H1 (cell line): ENCODE measurements around the gene KMT2E.

Experiments
- CEBPB ChIP-seq: IDR thresholded peaks from 2 replicates; pipeline ENCODE4 v1.6.1; 2012; ENCODE audit warnings: low read depth, low read length
- HDAC2 ChIP-seq, 2 experiments: fragments of 300-600 bp in 1 of 2; sonication (generic) in 1 of 2; IDR thresholded peaks; 2 replicates each; pipeline ENCODE4 v1.6.1; 2011 to 2012; ENCODE audit warnings: low read depth in 2 of 2, low read length in 2 of 2, mild to moderate bottlenecking in 2 of 2, moderate library complexity in 2 of 2, borderline replicate concordance in 1 of 2, inconsistent platforms in 1 of 2
- JUN ChIP-seq: IDR thresholded peaks from 2 replicates; pipeline ENCODE4 v1.6.1; 2011; ENCODE audit warnings: low read depth, mild to moderate bottlenecking, improper control_type of control experiment, low read length
- POLR2A ChIP-seq, 2 experiments: IDR thresholded peaks; 1 replicate in 1 of 2; 2 replicates in 1 of 2; pipeline ENCODE4 v1.6.1; 2011; ENCODE audit warnings: low read depth in 2 of 2, low read length in 2 of 2, mild to moderate bottlenecking in 2 of 2; ENCODE audit errors: control extremely low read depth in 1 of 2
- POU5F1 ChIP-seq: IDR thresholded peaks from 2 replicates; pipeline ENCODE4 v1.6.1; 2011; ENCODE audit warnings: low read depth, mild to moderate bottlenecking, low read length, moderate library complexity
- RFX5 ChIP-seq: IDR thresholded peaks from 2 replicates; pipeline ENCODE4 v1.6.1; 2011; ENCODE audit warnings: low read depth, low read length, improper control_type of control experiment, borderline replicate concordance
- ZNF274 ChIP-seq: IDR thresholded peaks from 2 replicates; pipeline ENCODE4 v1.7.0; 2012; ENCODE audit warnings: low read length, borderline replicate concordance; ENCODE audit errors: extremely low read depth
- TF ChIP-seq, protein P1 (sequence below), 3 experiments: IDR thresholded peaks; 1 replicate in 2 of 3; 2 replicates in 1 of 3; pipeline versions ENCODE4 v1.5.1 to v1.6.1; 2011; ENCODE audit warnings: low read length in 3 of 3, mild to moderate bottlenecking in 3 of 3, inconsistent platforms in 2 of 3, low read depth in 1 of 3, moderate library complexity in 1 of 3; ENCODE audit not compliant: insufficient read depth in 1 of 3; ENCODE audit errors: control extremely low read depth in 1 of 3

- TF ChIP-seq CEBPB: no peak
- no peak for TF ChIP-seq ZNF274
- no peak for TF ChIP-seq JUN
- TF ChIP-seq POLR2A (IDR thresholded peaks at IDR 0.05; ENCODE audit: control extremely low read depth in 1 of 2, low read depth in 2 of 2, low read length in 2 of 2): no peak
- TF ChIP-seq, protein P1, sequence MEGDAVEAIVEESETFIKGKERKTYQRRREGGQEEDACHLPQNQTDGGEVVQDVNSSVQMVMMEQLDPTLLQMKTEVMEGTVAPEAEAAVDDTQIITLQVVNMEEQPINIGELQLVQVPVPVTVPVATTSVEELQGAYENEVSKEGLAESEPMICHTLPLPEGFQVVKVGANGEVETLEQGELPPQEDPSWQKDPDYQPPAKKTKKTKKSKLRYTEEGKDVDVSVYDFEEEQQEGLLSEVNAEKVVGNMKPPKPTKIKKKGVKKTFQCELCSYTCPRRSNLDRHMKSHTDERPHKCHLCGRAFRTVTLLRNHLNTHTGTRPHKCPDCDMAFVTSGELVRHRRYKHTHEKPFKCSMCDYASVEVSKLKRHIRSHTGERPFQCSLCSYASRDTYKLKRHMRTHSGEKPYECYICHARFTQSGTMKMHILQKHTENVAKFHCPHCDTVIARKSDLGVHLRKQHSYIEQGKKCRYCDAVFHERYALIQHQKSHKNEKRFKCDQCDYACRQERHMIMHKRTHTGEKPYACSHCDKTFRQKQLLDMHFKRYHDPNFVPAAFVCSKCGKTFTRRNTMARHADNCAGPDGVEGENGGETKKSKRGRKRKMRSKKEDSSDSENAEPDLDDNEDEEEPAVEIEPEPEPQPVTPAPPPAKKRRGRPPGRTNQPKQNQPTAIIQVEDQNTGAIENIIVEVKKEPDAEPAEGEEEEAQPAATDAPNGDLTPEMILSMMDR (IDR thresholded peaks at IDR 0.05; ENCODE audit: control extremely low read depth in 1 of 3, insufficient read depth in 1 of 3, low read depth in 1 of 3, low read length in 3 of 3): no peak
- TF ChIP-seq POU5F1: no peak
- TF ChIP-seq RFX5: no peak
- TF ChIP-seq HDAC2 (IDR thresholded peaks at IDR 0.05; ENCODE audit: borderline replicate concordance in 1 of 2, low read depth in 2 of 2, low read length in 2 of 2): no peak
These were observed 59.1 kb downstream of the KMT2E start for GRCh38 chr7:105073143-105073542.
